HG02623 (cell line): ENCODE results near the gene MRI1.
"Not testable (repeated sequence)": the region's sequence is repeated elsewhere in the genome, so short reads cannot be mapped to it uniquely, and the experiment has no call there.

Experiments
- ATAC-seq: cut with Tn5 transposase; IDR thresholded peaks from one replicate; pipeline ENCODE4 v1.9.1; 2021; ENCODE audit warnings: moderate library complexity; ENCODE audit not compliant: unreplicated experiment

MRI1 gene

GRCh38 chr19:13764101-13764807, at the start of gene MRI1:
MRI1 (plus strand) TSS chr19:13764522; CDS start chr19:13764589, 67 bp downstream.
- ATAC-seq, result peak; percentile 55

DNA sequence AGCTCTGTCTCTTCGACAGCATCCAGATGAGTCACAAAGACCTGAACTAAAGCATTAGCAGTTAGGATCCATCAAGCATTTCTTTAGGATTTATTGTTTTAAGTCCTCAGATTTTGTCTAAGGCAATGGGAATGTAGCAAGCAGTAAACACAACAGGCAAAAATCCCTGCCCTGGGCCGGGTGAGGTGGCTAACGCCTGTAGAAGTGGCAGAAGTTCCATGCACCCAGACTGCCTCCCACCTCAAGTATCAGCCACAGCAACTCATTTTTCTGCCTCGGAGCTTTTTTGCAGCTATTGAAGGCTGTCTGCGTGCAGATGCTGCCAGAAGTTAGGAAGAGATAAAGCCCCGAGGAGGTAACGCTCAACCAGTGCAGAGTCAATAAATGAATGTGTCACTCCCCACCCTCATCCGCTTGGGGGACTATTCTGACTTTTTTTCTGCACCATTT, 47.1 kb upstream of the MRI1 start:
- no peak for ATAC-seq

DNA sequence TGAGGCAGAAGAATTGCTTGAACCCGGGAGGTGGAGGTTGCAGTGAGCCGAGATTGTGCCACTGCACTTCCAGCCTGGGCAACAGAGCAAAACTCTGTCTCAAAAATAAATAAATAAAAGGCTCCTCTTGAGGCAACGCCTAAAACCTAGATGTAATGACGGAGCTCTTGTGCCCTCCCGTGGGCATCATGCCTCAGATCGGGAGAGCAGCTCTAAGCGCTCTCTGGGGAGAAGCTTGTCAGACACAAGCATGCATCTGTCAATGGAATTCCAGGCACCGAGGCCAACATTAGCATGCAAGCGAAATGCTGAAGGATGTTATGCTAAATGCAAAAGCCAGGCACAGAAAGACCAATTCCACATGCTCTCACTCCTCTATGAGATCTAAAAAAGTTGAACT, 45.6 kb upstream of the MRI1 start:
- no peak for ATAC-seq

GRCh38 chr19:13722146-13722545, 42.2 kb upstream of the MRI1 start:
- no peak for ATAC-seq

GRCh38 chr19:13723206-13723605, 41.1 kb upstream of the MRI1 start:
- ATAC-seq, result no peak

DNA sequence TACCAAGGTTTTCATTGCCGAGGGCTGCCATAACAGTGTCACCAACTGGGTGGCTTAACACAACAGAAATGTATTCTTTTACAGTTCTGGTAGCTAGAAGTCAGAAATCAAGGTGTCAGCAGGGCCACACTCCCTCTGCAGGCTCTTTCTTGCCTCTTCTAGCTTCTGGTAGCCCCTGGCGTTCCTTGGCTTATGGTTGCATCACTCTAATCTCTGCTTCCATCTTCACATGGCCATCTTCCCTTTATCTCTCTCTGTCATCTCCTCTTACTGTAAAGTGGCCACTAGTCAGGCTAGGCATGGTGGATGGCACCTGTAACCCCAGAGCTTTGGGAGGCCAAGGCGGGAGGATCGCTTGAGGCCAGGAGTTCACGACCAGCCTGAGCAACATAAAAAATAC, 38.0 kb upstream of the MRI1 start:
- ATAC-seq, result no peak

- no peak for ATAC-seq
Measured at GRCh38 chr19:13727798-13728197, 36.5 kb upstream of the MRI1 start.

DNA sequence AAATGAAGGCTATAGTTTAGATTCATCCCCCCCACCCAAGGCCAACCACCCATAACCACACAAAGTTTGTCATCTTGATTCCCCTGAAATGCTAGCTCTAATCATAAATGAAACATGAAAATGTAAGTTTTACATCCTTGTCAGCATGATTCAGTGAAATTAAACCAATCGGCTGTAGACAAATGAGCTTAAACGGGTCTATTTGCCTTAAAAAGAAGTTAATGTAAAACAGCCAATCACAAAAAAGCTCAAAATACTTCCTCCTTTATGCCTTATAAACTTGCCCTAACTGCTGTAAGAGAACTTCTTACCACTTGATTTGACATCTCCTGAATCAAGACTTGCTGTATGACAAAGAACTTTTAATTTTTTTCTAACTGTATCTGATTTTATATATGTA, 34.5 kb upstream of the MRI1 start:
- ATAC-seq, result no peak

DNA sequence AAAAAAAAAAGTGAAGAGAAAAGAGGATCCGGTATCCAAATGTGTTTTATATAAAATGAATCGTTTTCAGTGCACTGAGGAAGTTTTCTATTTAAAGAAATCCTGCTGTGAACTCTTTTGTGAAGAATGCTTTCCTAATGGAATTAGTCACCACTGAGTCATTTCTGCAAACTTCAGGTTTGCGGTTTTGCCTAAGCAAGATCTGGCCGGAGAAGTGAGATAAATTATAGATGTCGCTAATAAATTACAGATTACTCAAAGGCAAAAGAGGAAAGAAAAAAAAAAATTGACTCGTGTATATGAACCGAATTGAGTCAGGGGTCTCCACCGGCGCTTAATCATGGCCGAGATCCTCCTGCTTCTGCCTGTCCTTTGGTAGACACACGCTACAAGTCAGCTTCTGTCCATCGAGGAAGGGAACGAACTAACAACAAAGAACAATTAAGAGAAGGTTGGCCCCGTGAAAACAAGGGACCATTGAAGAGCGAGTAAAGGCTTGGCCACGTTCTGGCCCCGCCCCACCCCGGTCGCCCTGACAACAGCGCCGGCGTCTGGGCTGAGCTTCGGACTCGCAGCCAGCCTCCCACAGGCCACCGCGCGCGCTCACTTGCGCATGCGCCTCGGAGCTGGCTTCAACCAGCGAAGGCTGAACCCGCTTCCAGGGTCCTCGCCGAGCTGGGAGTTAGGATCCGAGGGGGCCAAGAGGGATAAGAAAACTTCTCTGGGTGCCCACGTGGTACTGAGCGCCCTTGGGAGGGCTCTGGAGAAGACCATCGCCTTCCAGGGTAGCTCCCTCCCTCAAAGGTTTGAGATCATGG, 33.0 kb upstream of the MRI1 start:
- peak; percentile 98 for ATAC-seq

GRCh38 chr19:13732337-13732736, 32.0 kb upstream of the MRI1 start:
- no peak for ATAC-seq

- no peak for ATAC-seq
Measured at GRCh38 chr19:13734751-13735150, 29.6 kb upstream of the MRI1 start.

GRCh38 chr19:13738073-13738472, 26.2 kb upstream of the MRI1 start:
- ATAC-seq, result no peak

DNA sequence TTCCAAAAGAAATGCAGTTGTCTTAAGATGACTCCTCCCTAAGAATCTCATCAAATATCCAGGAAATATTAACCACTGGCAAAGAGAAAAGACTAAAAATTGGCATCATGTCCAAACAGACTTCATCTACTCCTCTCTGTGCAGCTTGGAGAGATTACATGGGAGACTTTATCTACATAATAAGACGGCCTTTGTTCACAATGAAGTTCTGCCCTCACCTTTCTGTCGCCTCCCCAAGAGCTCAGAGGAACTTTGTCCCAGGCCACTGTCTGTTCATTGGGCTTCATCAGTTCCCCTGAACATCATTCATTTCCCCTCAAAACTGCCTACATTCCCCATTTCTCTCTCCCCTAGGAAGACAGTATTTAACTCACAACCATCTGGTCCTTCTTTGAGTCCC, 22.4 kb upstream of the MRI1 start:
- ATAC-seq, result no peak

GRCh38 chr19:13742756-13743155, 21.6 kb upstream of the MRI1 start:
- no peak for ATAC-seq

GRCh38 chr19:13744174-13744573, 20.1 kb upstream of the MRI1 start:
- no peak for ATAC-seq

- no peak for ATAC-seq
Measured at GRCh38 chr19:13747098-13747453, 17.2 kb upstream of the MRI1 start.

GRCh38 chr19:13748169-13748828, 16.0 kb upstream of the MRI1 start:
- no peak for ATAC-seq

GRCh38 chr19:13751436-13751835, 12.9 kb upstream of the MRI1 start:
- no peak for ATAC-seq

DNA sequence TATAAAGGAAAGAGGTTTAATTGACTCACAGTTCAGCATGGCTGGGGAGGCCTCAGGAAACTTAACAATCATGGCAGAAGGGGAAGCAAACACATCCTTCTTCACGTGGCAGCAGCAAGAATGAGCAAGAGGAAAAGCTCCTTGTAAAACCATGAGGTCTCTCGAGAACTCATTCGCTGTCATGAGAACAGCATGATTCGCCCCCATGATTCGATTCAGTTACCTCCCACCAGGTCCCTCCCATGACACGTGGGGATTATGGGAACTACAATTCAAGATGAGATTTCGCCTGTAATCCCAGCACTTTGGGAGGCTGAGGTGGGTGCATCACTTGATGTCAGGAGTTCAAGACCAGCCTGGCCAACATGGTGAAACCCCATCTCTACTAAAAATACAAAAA, 10.7 kb upstream of the MRI1 start:
- not testable (repeated sequence) for ATAC-seq

DNA sequence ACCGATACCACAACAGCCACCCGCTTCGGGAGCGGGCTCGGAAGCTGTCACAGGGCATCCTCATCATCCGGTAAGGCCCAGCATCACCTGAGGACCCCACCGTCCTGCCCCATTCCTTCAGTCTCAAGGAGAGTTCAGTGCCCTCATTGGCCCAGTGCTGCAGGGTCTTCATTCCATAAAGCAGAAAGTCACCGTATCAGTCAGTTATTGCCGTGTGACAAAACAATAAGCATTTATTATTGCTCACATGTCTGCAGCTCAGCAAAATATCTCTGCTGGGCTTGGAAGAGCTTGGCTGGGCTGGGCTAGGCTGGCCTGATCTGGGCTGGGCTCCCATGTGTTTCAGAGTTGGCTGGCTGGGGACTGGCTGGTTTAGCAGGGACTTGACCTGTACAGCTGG, 8.1 kb upstream of the MRI1 start:
- no peak for ATAC-seq

DNA sequence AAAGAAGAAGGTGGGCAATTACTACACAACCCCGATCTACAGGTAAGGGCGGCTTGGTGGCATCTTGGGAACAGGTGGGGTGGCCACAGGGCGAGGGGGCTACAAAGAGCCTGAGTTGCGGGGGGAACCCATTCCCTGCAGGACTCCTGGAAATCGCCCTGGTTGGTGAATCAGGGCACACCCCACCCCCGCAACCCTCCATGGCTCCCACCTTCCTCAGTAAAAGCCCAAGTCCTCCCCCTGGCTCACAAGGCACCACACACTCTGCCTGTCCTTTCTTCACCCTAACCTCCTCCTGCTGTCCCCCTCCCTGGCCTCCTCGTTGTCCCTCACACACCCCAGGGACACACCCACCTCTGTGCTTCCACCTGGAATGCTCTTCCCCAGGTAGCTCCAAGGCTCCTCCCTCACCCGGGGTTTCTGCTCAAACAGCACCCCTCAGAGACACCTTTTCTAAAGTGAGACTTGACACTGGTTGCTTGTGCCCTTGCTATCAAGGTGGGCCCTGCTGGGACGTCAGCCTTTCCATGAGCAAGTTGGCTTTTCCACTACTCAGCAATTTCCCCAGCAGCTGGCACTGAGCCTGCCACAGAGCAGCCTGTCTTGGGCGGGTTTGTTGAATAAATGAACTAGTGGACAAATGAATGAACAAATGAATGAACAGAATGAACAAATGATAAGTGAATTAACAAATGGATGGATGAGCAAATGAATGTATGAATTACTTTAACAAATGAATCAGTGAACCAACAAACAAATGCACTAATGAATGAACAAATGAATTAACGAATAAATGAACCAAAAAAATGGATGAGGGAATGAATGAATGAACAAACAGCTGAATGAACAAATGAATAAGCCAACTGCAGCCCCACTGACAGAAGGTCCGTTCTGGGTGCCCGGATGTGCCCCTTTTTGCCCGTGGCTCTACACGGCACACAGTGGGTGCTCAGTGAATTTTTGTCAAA, 6.2 kb upstream of the MRI1 start:
- ATAC-seq, result no peak
